SK-N-SH treated with all-trans-retinoic acid at 6 μM for 48 hours (cell line): ENCODE measurements around the gene ODC1.
"Not testable (repeated sequence)": the region's sequence is repeated elsewhere in the genome, so short reads cannot be mapped to it uniquely, and the experiment has no call there.

Source experiments
- ATAC-seq: fragments of 200-7000 bp; cut with Tn5 transposase; 3 replicates; pipeline ENCODE4 v1.9.1; 2020; ENCODE audit warnings: mild to moderate bottlenecking, moderate library complexity
- ARNTL ChIP-seq: fragments of 450-650 bp; formaldehyde crosslinking; IDR thresholded peaks from 2 replicates; pipeline ENCODE4 v1.5.0; 2020; ENCODE audit warnings: low read depth, mild to moderate bottlenecking, moderate library complexity, borderline replicate concordance
- BACH2 ChIP-seq: fragments of 250-450 bp; sonication (Bioruptor Pico); IDR thresholded peaks from 2 replicates; pipeline ENCODE4 v1.9.0; 2021; ENCODE audit warnings: mild to moderate bottlenecking, borderline replicate concordance
- CREB5 ChIP-seq: fragments of 250-450 bp; sonication (Bioruptor Pico); IDR thresholded peaks from 2 replicates; pipeline ENCODE4 v1.5.1; 2020; ENCODE audit warnings: low read depth, mild to moderate bottlenecking, moderate library complexity
- CSDC2 ChIP-seq: fragments of 250-450 bp; sonication (Bioruptor Pico); IDR thresholded peaks from 2 replicates; pipeline ENCODE4 v1.5.0; 2020; ENCODE audit warnings: mild to moderate bottlenecking, moderate library complexity
- CSRNP3 ChIP-seq: fragments of 250-450 bp; sonication (Bioruptor Pico); IDR thresholded peaks from 2 replicates; pipeline ENCODE4 v1.5.1; 2021; ENCODE audit warnings: mild to moderate bottlenecking, moderate library complexity
- GLIS3 ChIP-seq: fragments of 250-450 bp; sonication (Bioruptor Pico); IDR thresholded peaks from 2 replicates; pipeline ENCODE4 v1.5.0; 2020; ENCODE audit warnings: mild to moderate bottlenecking, moderate library complexity
- ISL1 ChIP-seq: fragments of 250-450 bp; sonication (Bioruptor Pico); IDR thresholded peaks from 2 replicates; pipeline ENCODE4 v2.1.2; 2022; ENCODE audit warnings: mild to moderate bottlenecking, moderate library complexity
- OSR1 ChIP-seq: fragments of 250-450 bp; sonication (Bioruptor Pico); IDR thresholded peaks from 2 replicates; pipeline ENCODE4 v1.8.0; 2022; ENCODE audit warnings: moderate library complexity, mild to moderate bottlenecking, inconsistent platforms
- PATZ1 ChIP-seq: fragments of 250-450 bp; sonication (Bioruptor Pico); IDR thresholded peaks from 2 replicates; pipeline ENCODE4 v1.8.0; 2020; ENCODE audit warnings: mild to moderate bottlenecking, moderate library complexity, borderline replicate concordance
- POU6F1 ChIP-seq: fragments of 250-450 bp; sonication (Bioruptor Pico); IDR thresholded peaks from 2 replicates; pipeline ENCODE4 v1.8.0; 2021; ENCODE audit warnings: low read depth, mild to moderate bottlenecking, moderate library complexity, borderline replicate concordance
- PPARA ChIP-seq: fragments of 250-450 bp; sonication (Bioruptor Pico); IDR thresholded peaks from 2 replicates; pipeline ENCODE4 v1.5.0; 2020; ENCODE audit warnings: mild to moderate bottlenecking, borderline replicate concordance
- RARB ChIP-seq: fragments of 250-450 bp; sonication (Bioruptor Pico); IDR thresholded peaks from 2 replicates; pipeline ENCODE4 v1.8.0; 2021; ENCODE audit warnings: mild to moderate bottlenecking, moderate library complexity
- SNAI2 ChIP-seq: fragments of 250-450 bp; sonication (Bioruptor Pico); IDR thresholded peaks from 2 replicates; pipeline ENCODE4 v1.5.0; 2020; ENCODE audit warnings: mild to moderate bottlenecking, moderate library complexity
- TCF4 ChIP-seq: fragments of 250-450 bp; sonication (Bioruptor Pico); IDR thresholded peaks from 2 replicates; pipeline ENCODE4 v1.8.0; 2021; ENCODE audit warnings: mild to moderate bottlenecking, moderate library complexity, borderline replicate concordance
- TOX ChIP-seq: fragments of 250-450 bp; sonication (Bioruptor Pico); IDR thresholded peaks from 2 replicates; pipeline ENCODE4 v1.8.0; 2021; ENCODE audit warnings: mild to moderate bottlenecking, moderate library complexity, borderline replicate concordance
- ZC3H10 ChIP-seq: fragments of 250-450 bp; sonication (Bioruptor Pico); IDR thresholded peaks from 2 replicates; pipeline ENCODE4 v1.5.1; 2021; ENCODE audit warnings: mild to moderate bottlenecking, moderate library complexity
- ZFP3 ChIP-seq: fragments of 250-450 bp; sonication (Bioruptor Pico); IDR thresholded peaks from 2 replicates; pipeline ENCODE4 v1.5.0; 2020; ENCODE audit warnings: mild to moderate bottlenecking, moderate library complexity
- ZFP30 ChIP-seq: fragments of 450-650 bp; formaldehyde crosslinking; IDR thresholded peaks from 2 replicates; pipeline ENCODE4 v1.5.0; 2022; ENCODE audit warnings: mild to moderate bottlenecking, moderate library complexity
- ZNF565 ChIP-seq: fragments of 450-650 bp; formaldehyde crosslinking; conservative IDR thresholded peaks from 2 replicates; pipeline ENCODE4 v1.5.0; 2020; ENCODE audit warnings: low read depth, mild to moderate bottlenecking, moderate library complexity
- ZNF70 ChIP-seq: fragments of 450-650 bp; formaldehyde crosslinking; IDR thresholded peaks from 2 replicates; pipeline ENCODE4 v1.5.0; 2020; ENCODE audit warnings: mild to moderate bottlenecking, moderate library complexity
- ZNF8 ChIP-seq: fragments of 450-650 bp; formaldehyde crosslinking; IDR thresholded peaks from 2 replicates; pipeline ENCODE4 v1.5.0; 2020; ENCODE audit warnings: mild to moderate bottlenecking, moderate library complexity

The ODC1 gene

GRCh38 chr2:10490806-10491291, 42.7 kb upstream of the ODC1 start:
- TF ChIP-seq ISL1: no peak
- no peak for TF ChIP-seq ZNF70 (CRISPR knock-in tag)
- no peak for TF ChIP-seq GLIS3 (CRISPR knock-in tag)
- no peak for TF ChIP-seq ZC3H10 (CRISPR knock-in tag)
- no peak for TF ChIP-seq TOX
- no peak for TF ChIP-seq TCF4 (CRISPR knock-in tag)
- no peak for TF ChIP-seq CSRNP3
- no peak for TF ChIP-seq CREB5 (CRISPR knock-in tag)
- no peak for TF ChIP-seq ARNTL (CRISPR knock-in tag)
- TF ChIP-seq ZNF565 (CRISPR knock-in tag): no peak
- TF ChIP-seq OSR1 (CRISPR knock-in tag): no peak
- TF ChIP-seq POU6F1 (CRISPR knock-in tag): no peak
- no peak for TF ChIP-seq PPARA (CRISPR knock-in tag)
- no peak for TF ChIP-seq SNAI2 (CRISPR knock-in tag)
- TF ChIP-seq CSDC2 (CRISPR knock-in tag): no peak
- no peak for TF ChIP-seq ZFP30 (CRISPR knock-in tag)
- no peak for TF ChIP-seq PATZ1 (CRISPR knock-in tag)
- TF ChIP-seq RARB (CRISPR knock-in tag): no peak
- TF ChIP-seq BACH2 (CRISPR knock-in tag): no peak
- TF ChIP-seq ZFP3 (CRISPR knock-in tag): no peak
- no peak for ATAC-seq

GRCh38 chr2:10489842-10490555, 41.9 kb upstream of the ODC1 start:
- no peak for ATAC-seq
- no peak for TF ChIP-seq ISL1
- no peak for TF ChIP-seq PATZ1 (CRISPR knock-in tag)
- no peak for TF ChIP-seq POU6F1 (CRISPR knock-in tag)
- no peak for TF ChIP-seq CSRNP3
- TF ChIP-seq CREB5 (CRISPR knock-in tag): no peak
- TF ChIP-seq ZNF8 (CRISPR knock-in tag): no peak
- TF ChIP-seq CSDC2 (CRISPR knock-in tag): no peak
- no peak for TF ChIP-seq ZNF565 (CRISPR knock-in tag)

GRCh38 chr2:10488142-10488541, 40.0 kb upstream of the ODC1 start:
- not testable (repeated sequence) for ATAC-seq

- ATAC-seq: not testable (repeated sequence)
Measured at GRCh38 chr2:10487741-10488104, 39.6 kb upstream of the ODC1 start.
